ENCODE data around the gene IQCM.

DNA sequence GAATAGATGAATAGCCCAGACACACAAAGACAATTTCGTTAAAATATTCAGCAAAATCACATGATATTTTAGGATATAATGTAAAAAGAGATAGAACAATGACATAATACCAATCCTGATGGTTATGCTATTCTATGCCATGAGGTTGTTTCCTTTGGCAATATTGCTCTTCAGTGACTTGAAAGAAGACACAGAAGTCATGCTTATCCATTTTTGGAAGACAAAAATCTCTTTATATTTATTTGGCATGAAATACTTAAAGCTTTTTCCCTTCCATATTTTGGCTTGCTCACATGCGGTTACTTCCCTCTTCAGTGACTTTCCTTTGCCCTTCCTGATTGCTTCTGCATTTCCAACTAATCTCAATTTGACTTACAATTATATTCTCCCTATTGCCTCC lies 314.8 kb downstream of the IQCM start:
- TF ChIP-seq FOXM1 (IDR thresholded peaks at IDR 0.05; ENCODE audit: borderline replicate concordance), result no peak
- no peak for TF ChIP-seq SUZ12 (IDR thresholded peaks at IDR 0.05)
- TF ChIP-seq HDGF (IDR thresholded peaks at IDR 0.05; ENCODE audit: borderline replicate concordance), result no peak
- TF ChIP-seq SP1 (IDR thresholded peaks at IDR 0.05), result no peak
- TF ChIP-seq FOXA1 (IDR thresholded peaks at IDR 0.05), result no peak
- no peak for TF ChIP-seq BHLHE40 (IDR thresholded peaks at IDR 0.05; ENCODE audit: borderline replicate concordance)
